Heart right ventricle (tissue), 16 donors: ENCODE results near the gene TYW3. TPM values are rescaled to one million over a fixed set of nuclear protein-coding genes. Genes with fewer than 3 reads are reported as not detected.
A peak's percentile ranks its signal among the peaks of the same experiment; 100 is the strongest.
"Not testable (repeated sequence)": the region's sequence is repeated elsewhere in the genome, so short reads cannot be mapped to it uniquely, and the experiment has no call there.

Experiments
- ATAC-seq, 8 donors: fragments of 200-7000 bp; cut with Tn5 transposase; one replicate each; pipeline ENCODE4 v1.9.1; 2020; ENCODE audit warnings: mild to moderate bottlenecking in 8 of 8, moderate library complexity in 8 of 8, moderate number of reproducible peaks in 1 of 8
- DNase-seq, 2 donors: peaks; one replicate each; pipeline ENCODE4 v3.0.0-alpha.2; 2020
- H3K27ac ChIP-seq, 10 donors: fragments of 200-600 bp; sonication (generic) in 2 of 10; one replicate each; pipeline versions ENCODE4 v1.5.0 to v1.8.0; 2020 to 2022; ENCODE audit warnings: mild to moderate bottlenecking in 3 of 10
- H3K27me3 ChIP-seq, 7 donors: fragments of 200-600 bp; one replicate each; pipeline ENCODE4 v1.8.0; 2021 to 2022; ENCODE audit warnings: mild to moderate bottlenecking in 2 of 7
- H3K36me3 ChIP-seq, 9 donors: fragments of 200-600 bp; sonication (generic) in 1 of 9; one replicate each; pipeline versions ENCODE4 v1.5.0 to v1.8.0; 2020 to 2022; ENCODE audit warnings: mild to moderate bottlenecking in 2 of 9
- H3K4me1 ChIP-seq, 9 donors: fragments of 200-600 bp; sonication (generic) in 1 of 9; one replicate each; pipeline versions ENCODE4 v1.5.0 to v1.8.0; 2020 to 2022; ENCODE audit warnings: mild to moderate bottlenecking in 4 of 9
- H3K4me3 ChIP-seq, 10 donors: fragments of 200-600 bp; sonication (generic) in 2 of 10; one replicate each; pipeline versions ENCODE4 v1.5.0 to v1.8.0; 2020 to 2022; ENCODE audit warnings: mild to moderate bottlenecking in 7 of 10, moderate library complexity in 2 of 10
- H3K9me3 ChIP-seq, 11 donors: fragments of 200-600 bp in 10 of 11; sonication (generic) in 2 of 11; one replicate each; pipeline versions ENCODE4 v1.5.0 to v1.8.0; 2013 to 2022; ENCODE audit warnings: mild to moderate bottlenecking in 2 of 11, control low read depth in 1 of 11, moderate library complexity in 1 of 11
- WGBS, 2 donors: extraction: QIAGEN DNeasy Blood & Tissue Kit; methylation state at CpG; one replicate each; pipeline ENCODE4 v1.1.7; 2013; ENCODE audit warnings: inconsistent platforms in 1 of 2; 5-methylcytosine and 5-hydroxymethylcytosine counted together
- intact Hi-C, 10 donors: fragments of 100-400 bp; cut with DNase I; formaldehyde crosslinking; loops; one replicate each; pipeline versions ENCODE4 v1.11.1 to v1.14.2; 2022
- polyA plus RNA-seq, 2 donors: library from polyadenylated mRNA; stranded (reverse); fragments of 200-250 nt; gene quantifications; one replicate each; pipeline ENCODE4 v1.2.3, GENCODE V29; 2013
- total RNA-seq, 10 donors: library from RNA; stranded (reverse); fragmentation: NEBNext Ultra II Directional in 3 of 10; extraction: Animal tissue kit (Norgen Biotek cat#: 25700) in 3 of 10; gene quantifications; one replicate each; pipeline versions ENCODE4 v1.2.1 to v1.2.4, GENCODE V29; 2021 to 2023
- TF ChIP-seq, protein P1 (sequence below), 9 donors: fragments of 200-600 bp; sonication (generic) in 2 of 9; IDR thresholded peaks; one replicate each; pipeline versions ENCODE4 v1.5.0 to v1.8.0; 2021 to 2022; ENCODE audit warnings: antibody characterized with exemption in 9 of 9, mild to moderate bottlenecking in 5 of 9, moderate library complexity in 1 of 9
- donor health status: Arrhythmogenic right ventricular cardiomyopathy.
- donor health status: ischemic (EF 13 %, LVEDD 7.1; RV severe dilation, severe dysfunction).
- donor health status: healthy with polysubstance abuse.
- donor health status: DM: no; HTN: yes; CAD: no.
- donor health status: DM: no; HTN: no; CAD: no.
- donor health status: ischemic (EF 25% LVEDD 6.9; RV normal size, moderate dysfunction).
- donor health status: ischemic (EF 25% LVEDD 5.7; RV mildly dilated, moderate dysfunction).
- donor health status: healthy.
- donor health status: DM: yes; HTN: yes; CAD: no.
- donor health status: Ischemic cardiomyopathy.
- donor health status: ischemic (EF 35%, LVEDD 5.7; RV mildly dilated, moderate dysfunction).
- donor health status: nonischemic (EF 11% LVEDD 7.7; RV severe dilation, severe dysfunction).
- donor health status: DM: yes; HTN: yes; CAD: no.
- donor health status: PGD.
- donor health status: ischemic (EF 29% LVEDD 5.4; RV normal size, mild dysfunction).
- donor health status: nonischemic (EF 23%, LVEDD 6.1; RV moderate dilation, normal function).

Gene TYW3
- total and polyA plus RNA-seq, 12 donors = 9.9 to 32.2 (median 20.3) TPM

DNA sequence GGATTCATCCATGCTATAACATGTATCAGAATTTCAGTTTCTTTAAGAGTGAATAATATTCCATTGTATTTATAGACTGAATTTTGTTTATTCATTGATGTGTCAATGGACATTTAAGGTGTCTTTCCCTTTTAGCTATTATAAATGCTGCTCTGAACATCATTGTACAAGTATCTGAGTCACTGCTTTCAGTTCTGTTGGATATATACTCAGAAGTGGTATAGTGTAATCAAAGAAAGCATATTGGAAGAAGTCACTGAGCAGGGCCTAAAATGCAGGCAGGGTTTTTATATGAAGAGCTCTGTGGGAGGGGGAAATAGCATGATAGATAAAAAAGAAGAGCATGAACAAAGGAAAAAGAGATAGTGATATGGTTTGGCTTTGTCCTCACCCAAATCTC lies 22.5 kb downstream of the TYW3 start:
- Histone ChIP-seq H3K36me3 (peaks cover 0 to 98% (median 56%) of the 10 kb centered on the region in 9 donors), H3K4me1 (no peaks in the 10 kb centered on the region), H3K27ac (no peak overlapping the region), H3K4me3 (no peak overlapping the region), H3K27me3 (no peaks in the 10 kb centered on the region), H3K9me3 (no peaks in the 10 kb centered on the region)
- no peak for ATAC-seq
- DNase-seq = no peak
- TF ChIP-seq, protein P1, sequence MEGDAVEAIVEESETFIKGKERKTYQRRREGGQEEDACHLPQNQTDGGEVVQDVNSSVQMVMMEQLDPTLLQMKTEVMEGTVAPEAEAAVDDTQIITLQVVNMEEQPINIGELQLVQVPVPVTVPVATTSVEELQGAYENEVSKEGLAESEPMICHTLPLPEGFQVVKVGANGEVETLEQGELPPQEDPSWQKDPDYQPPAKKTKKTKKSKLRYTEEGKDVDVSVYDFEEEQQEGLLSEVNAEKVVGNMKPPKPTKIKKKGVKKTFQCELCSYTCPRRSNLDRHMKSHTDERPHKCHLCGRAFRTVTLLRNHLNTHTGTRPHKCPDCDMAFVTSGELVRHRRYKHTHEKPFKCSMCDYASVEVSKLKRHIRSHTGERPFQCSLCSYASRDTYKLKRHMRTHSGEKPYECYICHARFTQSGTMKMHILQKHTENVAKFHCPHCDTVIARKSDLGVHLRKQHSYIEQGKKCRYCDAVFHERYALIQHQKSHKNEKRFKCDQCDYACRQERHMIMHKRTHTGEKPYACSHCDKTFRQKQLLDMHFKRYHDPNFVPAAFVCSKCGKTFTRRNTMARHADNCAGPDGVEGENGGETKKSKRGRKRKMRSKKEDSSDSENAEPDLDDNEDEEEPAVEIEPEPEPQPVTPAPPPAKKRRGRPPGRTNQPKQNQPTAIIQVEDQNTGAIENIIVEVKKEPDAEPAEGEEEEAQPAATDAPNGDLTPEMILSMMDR (IDR thresholded peaks at IDR 0.05) = no peak
- intact Hi-C loops = no loop called here

DNA sequence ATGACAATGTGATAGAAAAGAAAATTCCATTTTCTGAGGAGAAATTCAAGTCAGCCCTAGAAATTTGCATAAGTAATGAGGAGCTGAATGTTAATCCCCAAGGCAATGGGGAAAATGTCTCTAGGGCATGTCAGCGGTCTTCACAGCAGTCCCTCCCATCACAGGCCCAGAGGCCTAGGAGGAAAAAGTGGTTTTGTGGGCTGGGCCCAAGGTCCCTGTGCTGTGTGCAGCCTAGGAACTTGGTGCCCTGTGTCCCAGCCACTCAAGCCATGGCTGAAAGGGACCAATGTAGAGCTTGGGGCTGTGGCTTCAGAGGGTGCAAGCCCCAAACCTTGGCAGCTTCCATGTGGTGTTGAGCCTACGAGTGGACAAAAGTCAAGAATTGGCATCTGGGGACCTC lies 23.7 kb downstream of the TYW3 start:
- H3K4me3 ChIP-seq, H3K4me1 ChIP-seq, H3K27me3 ChIP-seq, DNase-seq, ATAC-seq, intact Hi-C loops, H3K27ac ChIP-seq, H3K9me3 ChIP-seq: not testable (repeated sequence)
- WGBS, 2 donors = 97 to 98% methylated on average over 2 of the region's 2 CpGs
- peaks cover 0 to 98% (median 55%) of the 10 kb centered on the region in 9 donors for H3K36me3 ChIP-seq

DNA sequence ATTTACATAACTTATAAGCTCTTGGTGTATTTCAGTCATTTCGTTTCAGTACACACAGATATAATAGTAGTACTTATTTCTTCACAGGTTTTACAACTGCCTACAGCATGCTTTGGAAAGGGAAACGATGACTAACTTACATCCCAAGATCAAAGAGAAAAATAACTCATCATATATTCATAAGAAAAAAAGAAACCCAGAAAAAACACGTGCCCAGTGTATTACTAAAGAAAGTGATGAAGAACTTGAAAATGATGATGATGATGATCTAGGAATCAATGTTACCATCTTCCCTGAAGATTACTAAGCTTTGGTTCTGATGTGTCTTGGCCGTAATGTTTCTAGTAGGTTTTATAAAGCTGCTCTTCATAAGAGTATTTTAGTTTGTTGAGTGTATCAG lies 30.9 kb downstream of the TYW3 start:
- Histone ChIP-seq H3K4me1 (no peaks in the 10 kb centered on the region), H3K27ac (no peak overlapping the region), H3K27me3 (no peaks in the 10 kb centered on the region), H3K4me3 (no peak overlapping the region), H3K36me3 (peaks cover 0 to 77% (median 13%) of the 10 kb centered on the region in 9 donors), H3K9me3 (no peaks in the 10 kb centered on the region)
- 87 to 89% methylated on average over 4 of the region's 4 CpGs for WGBS, 2 donors
- TF ChIP-seq, protein P1 (IDR thresholded peaks at IDR 0.05) = no peak
- intact Hi-C loops = no loop called here
- ATAC-seq (no peak), DNase-seq (no peak)

DNA sequence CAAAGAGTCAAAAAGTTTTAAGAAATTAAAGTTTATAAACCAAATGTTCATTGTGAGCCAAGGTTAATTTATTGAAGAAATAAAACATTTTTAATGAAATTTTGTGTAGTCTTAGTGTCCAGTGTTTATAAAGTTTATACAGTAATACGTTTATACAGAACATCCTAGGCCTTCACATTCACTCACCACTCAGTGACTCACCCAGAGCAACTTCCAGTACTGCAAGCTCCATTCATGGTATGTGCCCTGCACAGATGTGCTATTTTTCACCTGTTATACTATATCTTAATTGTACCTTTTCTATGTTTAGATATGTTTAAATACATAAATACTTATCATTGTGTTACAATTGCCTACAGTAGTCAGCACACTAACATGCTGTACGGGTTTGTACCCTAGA lies 33.6 kb downstream of the TYW3 start:
- peaks cover 0 to 49% (median 0%) of the 10 kb centered on the region in 9 donors for H3K36me3 ChIP-seq
- H3K9me3 ChIP-seq = no peaks in the 10 kb centered on the region
- no peak overlapping the region for H3K27ac ChIP-seq
- no peak overlapping the region for H3K4me3 ChIP-seq
- ATAC-seq = no peak
- WGBS, 2 donors = 76 to 90% methylated on average over 2 of the region's 2 CpGs
- TF ChIP-seq, protein P1 (IDR thresholded peaks at IDR 0.05) = no peak
- H3K27me3 ChIP-seq = no peaks in the 10 kb centered on the region
- intact Hi-C loops = loop anchor here in 1 of 10 donors (5.0 kb wide), 1 partner anchor 441 kb away; no protein-coding TSS in a partner anchor
- no peak for DNase-seq
- no peaks in the 10 kb centered on the region for H3K4me1 ChIP-seq

DNA sequence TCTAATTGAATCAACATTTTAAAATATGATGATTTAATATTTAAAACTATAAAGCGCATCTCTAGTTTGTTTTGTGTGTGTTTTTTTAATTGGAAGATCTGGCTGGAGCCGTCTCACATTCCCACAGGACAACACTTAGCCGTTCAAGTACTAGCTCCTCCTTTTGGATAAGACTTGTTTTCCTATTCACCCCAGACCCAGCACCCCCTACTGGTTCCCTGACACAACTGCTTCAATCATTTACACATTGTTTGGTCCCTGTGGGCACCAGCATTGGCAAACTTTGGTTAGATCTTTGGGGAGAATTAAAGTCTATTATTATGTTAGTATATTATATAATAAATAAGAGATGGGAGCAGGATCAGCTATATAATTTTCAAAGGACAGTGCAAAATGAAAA lies 34.5 kb downstream of the TYW3 start:
- ATAC-seq (no peak), DNase-seq (no peak)
- 61 to 67% methylated on average over 3 of the region's 3 CpGs for WGBS, 2 donors
- intact Hi-C loops = loop anchor here in 1 of 10 donors (5.0 kb wide), 1 partner anchor 440 kb away; no protein-coding TSS in a partner anchor
- Histone ChIP-seq H3K4me1 (no peaks in the 10 kb centered on the region), H3K36me3 (peaks cover 0 to 40% (median 0%) of the 10 kb centered on the region in 9 donors), H3K9me3 (no peaks in the 10 kb centered on the region), H3K4me3 (no peak overlapping the region), H3K27ac (no peak overlapping the region), H3K27me3 (peaks cover 0 to 2% (median 0%) of the 10 kb centered on the region in 7 donors)
- TF ChIP-seq, protein P1 (IDR thresholded peaks at IDR 0.05) = peak in 2 of 9 donors; percentile 10 to 36
